Loucy (cell line): ENCODE measurements around the gene PPTC7.

Experiments
- H2AFZ ChIP-seq: fragments of 200-600 bp; sonication (generic); 2 replicates; pipeline ENCODE4 v1.6.0; 2016; ENCODE audit warnings: antibody characterized with exemption, mild to moderate bottlenecking, low read length, moderate library complexity
- H3F3A ChIP-seq: fragments of 200-600 bp; 2 replicates; pipeline ENCODE4 v1.6.0; 2016; ENCODE audit warnings: antibody characterized with exemption, low read depth, mild to moderate bottlenecking
- H3K27me3 ChIP-seq: fragments of 200-600 bp; sonication (generic); 2 replicates; pipeline ENCODE4 v1.6.1; 2014; ENCODE audit warnings: low read length, mild to moderate bottlenecking; ENCODE audit not compliant: insufficient read depth, poor library complexity, severe bottlenecking
- H3K36me3 ChIP-seq: fragments of 200-600 bp; sonication (generic); 2 replicates; pipeline ENCODE4 v1.6.1; 2016; ENCODE audit warnings: low read length; ENCODE audit not compliant: insufficient read depth
- H3K4me1 ChIP-seq: fragments of 200-600 bp; sonication (generic); 2 replicates; pipeline ENCODE4 v1.5.1; 2014; ENCODE audit warnings: low read length, mild to moderate bottlenecking; ENCODE audit not compliant: insufficient read depth, poor library complexity, severe bottlenecking
- H3K4me2 ChIP-seq: fragments of 200-600 bp; sonication (generic); 2 replicates; pipeline ENCODE4 v1.6.0; 2014; ENCODE audit warnings: antibody characterized with exemption, low read length, low read depth, mild to moderate bottlenecking; ENCODE audit not compliant: poor library complexity, severe bottlenecking
- H3K4me3 ChIP-seq: fragments of 200-600 bp; sonication (generic); 2 replicates; pipeline ENCODE4 v1.5.1; 2014; ENCODE audit warnings: low read length, mild to moderate bottlenecking, mixed read lengths; ENCODE audit not compliant: poor library complexity, severe bottlenecking
- H3K79me2 ChIP-seq: fragments of 200-600 bp; sonication (generic); 2 replicates; pipeline ENCODE4 v1.6.1; 2014; ENCODE audit warnings: low read length; ENCODE audit not compliant: insufficient read depth
- H3K9ac ChIP-seq: fragments of 200-600 bp; sonication (generic); 2 replicates; pipeline ENCODE4 v1.6.0; 2014; ENCODE audit warnings: mild to moderate bottlenecking, low read depth, low read length, moderate library complexity; ENCODE audit not compliant: poor library complexity, severe bottlenecking
- H3K9me2 ChIP-seq: fragments of 200-600 bp; sonication (generic); replicated peaks from 2 replicates; pipeline ENCODE4 v1.6.1; 2016; ENCODE audit warnings: low read depth, low read length, mixed read lengths
- H3K9me3 ChIP-seq: fragments of 200-600 bp; sonication (generic); 2 replicates; pipeline ENCODE4 v1.6.1; 2014; ENCODE audit warnings: mild to moderate bottlenecking, antibody characterized with exemption, low read length, low read depth; ENCODE audit not compliant: insufficient read depth
- H4K20me1 ChIP-seq: fragments of 200-600 bp; sonication (generic); 2 replicates; pipeline ENCODE4 v1.6.0; 2014; ENCODE audit warnings: antibody characterized with exemption, low read length, mild to moderate bottlenecking; ENCODE audit not compliant: insufficient read depth, poor library complexity, severe bottlenecking
- EZH2phosphoT487 ChIP-seq: fragments of 200-600 bp; IDR thresholded peaks from 2 replicates; pipeline ENCODE4 v1.6.1; 2018; ENCODE audit warnings: antibody characterized with exemption, mild to moderate bottlenecking, moderate library complexity, borderline replicate concordance
- TF ChIP-seq, protein P1 (sequence below): fragments of 200-600 bp; sonication (generic); conservative IDR thresholded peaks from 2 replicates; pipeline ENCODE4 v1.5.1; 2014; ENCODE audit warnings: mild to moderate bottlenecking, antibody characterized with exemption, low read length

The PPTC7 gene

DNA sequence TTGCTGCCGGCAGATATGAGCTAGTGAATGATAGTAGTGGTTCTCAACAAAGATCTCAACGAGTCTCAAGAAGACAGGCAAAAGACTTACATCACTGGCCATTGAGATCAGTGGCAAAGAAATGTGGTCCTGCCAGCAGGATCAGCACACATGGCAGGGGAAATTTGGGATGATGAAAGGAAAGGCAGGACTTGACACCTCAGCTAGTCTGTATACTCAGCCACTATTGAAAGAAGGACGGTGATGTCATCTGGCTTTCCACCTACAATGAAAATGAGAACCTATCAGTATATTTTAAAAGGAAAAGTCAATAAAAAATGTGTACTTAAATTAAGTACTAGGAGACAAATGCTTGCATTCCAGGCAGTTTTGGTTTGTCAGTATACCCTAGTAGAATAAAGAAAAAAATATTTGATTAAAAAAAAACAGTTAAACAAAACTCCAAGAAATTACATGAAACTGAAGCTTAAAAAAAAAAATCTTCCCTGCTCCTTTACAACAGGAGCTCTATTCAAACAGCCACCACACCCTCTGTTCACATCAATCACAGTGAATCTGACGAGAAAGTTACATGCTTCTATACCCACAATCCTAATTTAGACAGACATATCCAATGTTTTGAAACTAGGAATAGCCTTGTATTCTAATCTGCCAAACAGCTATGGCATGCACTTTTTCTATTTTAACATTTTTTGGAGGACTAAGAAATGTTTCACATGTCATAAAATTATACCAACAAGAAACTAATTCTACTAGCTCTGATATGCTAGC is 46.1 kb downstream of the PPTC7 start:
- Histone ChIP-seq H3K9me3 (no peaks in the 10 kb centered on the region), H3K4me2 (no peak overlapping the region), H3K9ac (no peak overlapping the region), H4K20me1 (no peaks in the 10 kb centered on the region), H3K9me2 (no peaks in the 10 kb centered on the region), H2AFZ (no peak overlapping the region), H3F3A (no peaks in the 10 kb centered on the region), H3K4me1 (peaks cover 6% of the 10 kb centered on the region), H3K4me3 (no peak overlapping the region), H3K27me3 (no peaks in the 10 kb centered on the region), H3K79me2 (0 out of 2 replicates have a peak, but pooled peaks cover 4% of the 10 kb centered on the region), H3K36me3 (peaks cover 72% of the 10 kb centered on the region)
- TF ChIP-seq, protein P1, sequence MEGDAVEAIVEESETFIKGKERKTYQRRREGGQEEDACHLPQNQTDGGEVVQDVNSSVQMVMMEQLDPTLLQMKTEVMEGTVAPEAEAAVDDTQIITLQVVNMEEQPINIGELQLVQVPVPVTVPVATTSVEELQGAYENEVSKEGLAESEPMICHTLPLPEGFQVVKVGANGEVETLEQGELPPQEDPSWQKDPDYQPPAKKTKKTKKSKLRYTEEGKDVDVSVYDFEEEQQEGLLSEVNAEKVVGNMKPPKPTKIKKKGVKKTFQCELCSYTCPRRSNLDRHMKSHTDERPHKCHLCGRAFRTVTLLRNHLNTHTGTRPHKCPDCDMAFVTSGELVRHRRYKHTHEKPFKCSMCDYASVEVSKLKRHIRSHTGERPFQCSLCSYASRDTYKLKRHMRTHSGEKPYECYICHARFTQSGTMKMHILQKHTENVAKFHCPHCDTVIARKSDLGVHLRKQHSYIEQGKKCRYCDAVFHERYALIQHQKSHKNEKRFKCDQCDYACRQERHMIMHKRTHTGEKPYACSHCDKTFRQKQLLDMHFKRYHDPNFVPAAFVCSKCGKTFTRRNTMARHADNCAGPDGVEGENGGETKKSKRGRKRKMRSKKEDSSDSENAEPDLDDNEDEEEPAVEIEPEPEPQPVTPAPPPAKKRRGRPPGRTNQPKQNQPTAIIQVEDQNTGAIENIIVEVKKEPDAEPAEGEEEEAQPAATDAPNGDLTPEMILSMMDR = no peak
- no peak for TF ChIP-seq EZH2phosphoT487

GRCh38 chr12:110534811-110535210 is 48.3 kb downstream of the PPTC7 start:
- Histone ChIP-seq H3K9ac (no peak overlapping the region), H3K79me2 (no peaks in the 10 kb centered on the region), H3K4me3 (no peak overlapping the region), H3F3A (no peaks in the 10 kb centered on the region), H3K9me3 (no peaks in the 10 kb centered on the region), H4K20me1 (no peaks in the 10 kb centered on the region), H3K9me2 (no peaks in the 10 kb centered on the region), H3K27me3 (no peaks in the 10 kb centered on the region), H3K4me2 (no peak overlapping the region), H3K36me3 (peaks cover 75% of the 10 kb centered on the region), H2AFZ (no peak overlapping the region), H3K4me1 (peaks cover 9% of the 10 kb centered on the region)
- TF ChIP-seq, protein P1 = no peak
- no peak for TF ChIP-seq EZH2phosphoT487

GRCh38 chr12:110533607-110534006 is 49.5 kb downstream of the PPTC7 start:
- no peaks in the 10 kb centered on the region for H3F3A ChIP-seq
- no peaks in the 10 kb centered on the region for H3K9me2 ChIP-seq
- H2AFZ ChIP-seq = no peak overlapping the region
- H3K79me2 ChIP-seq = no peaks in the 10 kb centered on the region
- H3K4me1 ChIP-seq = peaks cover 9% of the 10 kb centered on the region
- no peak for TF ChIP-seq EZH2phosphoT487
- TF ChIP-seq, protein P1 = no peak
- no peak overlapping the region for H3K4me2 ChIP-seq
- no peaks in the 10 kb centered on the region for H3K9me3 ChIP-seq
- H3K4me3 ChIP-seq = no peak overlapping the region
- no peak overlapping the region for H3K9ac ChIP-seq
- H4K20me1 ChIP-seq = no peaks in the 10 kb centered on the region
- peaks cover 63% of the 10 kb centered on the region for H3K36me3 ChIP-seq
- H3K27me3 ChIP-seq = no peaks in the 10 kb centered on the region
